Stomach (tissue), 4 donors: Measurements from ENCODE around the gene HNMT.

Source experiments
- CTCF ChIP-seq, 7 experiments: fragments of 450-650 bp in 4 of 7; fragments of 200-600 bp in 3 of 7; sonication (generic) in 3 of 7; IDR thresholded peaks; one replicate each; pipeline ENCODE4 v1.5.1; 2016 to 2019; ENCODE audit warnings: antibody characterized with exemption in 7 of 7, control low read depth in 2 of 7, mild to moderate bottlenecking in 1 of 7
- EP300 ChIP-seq: sonication (generic); formaldehyde crosslinking; IDR thresholded peaks from one replicate; pipeline ENCODE4 v1.6.1; 2017; ENCODE audit warnings: antibody characterized with exemption
- POLR2A ChIP-seq, 4 donors: fragments of 450-650 bp; IDR thresholded peaks; one replicate each; pipeline ENCODE4 v1.6.1; 2016; ENCODE audit warnings: antibody characterized with exemption in 4 of 4, control low read depth in 2 of 4, mild to moderate bottlenecking in 1 of 4, moderate library complexity in 1 of 4
- POLR2AphosphoS5 ChIP-seq, 3 donors: sonication (generic); formaldehyde crosslinking; IDR thresholded peaks; one replicate each; pipeline ENCODE4 v1.6.1; 2016; ENCODE audit warnings: antibody characterized with exemption in 3 of 3

- TF ChIP-seq CTCF (IDR thresholded peaks at IDR 0.05): no peak
- no peak for TF ChIP-seq EP300
- TF ChIP-seq POLR2A (IDR thresholded peaks at IDR 0.05): no peak
- TF ChIP-seq POLR2AphosphoS5 (IDR thresholded peaks at IDR 0.05): no peak
Measured at GRCh38 chr2:137925599-137925998, 38.7 kb upstream of the HNMT start.
